ENCODE data around the gene EHMT1. TPM values are rescaled to one million over a fixed set of nuclear protein-coding genes. Genes with fewer than 3 reads are reported as not detected.

Gene EHMT1
- polyA plus RNA-seq, 1 experiment, result 23.3 TPM

GRCh38 chr9:137669261-137669672 lies 50.5 kb downstream of the EHMT1 start:
- ChIA-PET POLR2A (no interaction called here), CTCF (interaction anchor here (0.6 to 1.8 kb wide), 3 partner anchors 26 to 77 kb away, joined by 3 to 7 read pairs (median 4); no protein-coding TSS in a partner anchor)
- DNase-seq (ENCODE audit: low read depth), result no peak
- H3K4me3 ChIP-seq (ENCODE audit: low read depth, low read length), result no peak overlapping the region
- no peaks in the 10 kb centered on the region for H3K27me3 ChIP-seq (ENCODE audit: control insufficient read depth, insufficient read depth, low read length)
- peaks cover 5% of the 10 kb centered on the region for H3K36me3 ChIP-seq (ENCODE audit: control insufficient read depth, insufficient read depth, low read length)
- TF ChIP-seq, protein P1, sequence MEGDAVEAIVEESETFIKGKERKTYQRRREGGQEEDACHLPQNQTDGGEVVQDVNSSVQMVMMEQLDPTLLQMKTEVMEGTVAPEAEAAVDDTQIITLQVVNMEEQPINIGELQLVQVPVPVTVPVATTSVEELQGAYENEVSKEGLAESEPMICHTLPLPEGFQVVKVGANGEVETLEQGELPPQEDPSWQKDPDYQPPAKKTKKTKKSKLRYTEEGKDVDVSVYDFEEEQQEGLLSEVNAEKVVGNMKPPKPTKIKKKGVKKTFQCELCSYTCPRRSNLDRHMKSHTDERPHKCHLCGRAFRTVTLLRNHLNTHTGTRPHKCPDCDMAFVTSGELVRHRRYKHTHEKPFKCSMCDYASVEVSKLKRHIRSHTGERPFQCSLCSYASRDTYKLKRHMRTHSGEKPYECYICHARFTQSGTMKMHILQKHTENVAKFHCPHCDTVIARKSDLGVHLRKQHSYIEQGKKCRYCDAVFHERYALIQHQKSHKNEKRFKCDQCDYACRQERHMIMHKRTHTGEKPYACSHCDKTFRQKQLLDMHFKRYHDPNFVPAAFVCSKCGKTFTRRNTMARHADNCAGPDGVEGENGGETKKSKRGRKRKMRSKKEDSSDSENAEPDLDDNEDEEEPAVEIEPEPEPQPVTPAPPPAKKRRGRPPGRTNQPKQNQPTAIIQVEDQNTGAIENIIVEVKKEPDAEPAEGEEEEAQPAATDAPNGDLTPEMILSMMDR (IDR thresholded peaks at IDR 0.05; ENCODE audit: insufficient read depth, low read depth, low read length), result no peak

- ChIA-PET POLR2A (no interaction called here), CTCF (interaction anchor here (1.1 to 1.8 kb wide), 2 partner anchors 9 to 25 kb away, joined by 3 to 7 read pairs; no protein-coding TSS in a partner anchor)
- no peaks in the 10 kb centered on the region for H3K27me3 ChIP-seq (ENCODE audit: control insufficient read depth, insufficient read depth, low read length)
- peaks cover 5% of the 10 kb centered on the region for H3K36me3 ChIP-seq (ENCODE audit: control insufficient read depth, insufficient read depth, low read length)
- DNase-seq (ENCODE audit: low read depth), result no peak
- TF ChIP-seq, protein P1 (IDR thresholded peaks at IDR 0.05; ENCODE audit: insufficient read depth, low read depth, low read length), result no peak
- H3K4me3 ChIP-seq (ENCODE audit: low read depth, low read length), result no peak overlapping the region
Measured at GRCh38 chr9:137670391-137671195, 51.8 kb downstream of the EHMT1 start.

DNA sequence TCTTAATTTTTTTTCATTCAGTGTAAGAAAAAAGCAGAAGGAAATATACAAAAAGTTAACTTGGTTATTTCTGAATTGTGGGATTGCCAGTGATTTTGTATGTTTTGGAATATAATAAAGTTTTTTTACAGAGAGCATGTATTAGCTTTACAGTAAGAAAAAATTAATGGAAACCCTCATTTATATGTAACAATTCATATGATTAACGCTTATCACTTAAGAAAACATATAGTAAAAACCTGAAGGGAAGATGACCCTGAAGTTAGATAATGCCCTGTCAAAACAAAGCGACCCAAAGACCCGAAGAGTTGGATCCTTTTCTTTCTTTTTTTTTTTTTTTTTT lies 52.4 kb downstream of the EHMT1 start:
- ChIA-PET POLR2A (no interaction called here), CTCF (interaction anchor here (1.1 to 1.8 kb wide), 2 partner anchors 10 to 24 kb away, joined by 3 to 7 read pairs; no protein-coding TSS in a partner anchor)
- H3K27me3 ChIP-seq (ENCODE audit: control insufficient read depth, insufficient read depth, low read length), result no peaks in the 10 kb centered on the region
- DNase-seq (ENCODE audit: low read depth), result no peak
- no peak overlapping the region for H3K4me3 ChIP-seq (ENCODE audit: low read depth, low read length)
- TF ChIP-seq, protein P1 (IDR thresholded peaks at IDR 0.05; ENCODE audit: insufficient read depth, low read depth, low read length), result no peak
- H3K36me3 ChIP-seq (ENCODE audit: control insufficient read depth, insufficient read depth, low read length), result peaks cover 5% of the 10 kb centered on the region

DNA sequence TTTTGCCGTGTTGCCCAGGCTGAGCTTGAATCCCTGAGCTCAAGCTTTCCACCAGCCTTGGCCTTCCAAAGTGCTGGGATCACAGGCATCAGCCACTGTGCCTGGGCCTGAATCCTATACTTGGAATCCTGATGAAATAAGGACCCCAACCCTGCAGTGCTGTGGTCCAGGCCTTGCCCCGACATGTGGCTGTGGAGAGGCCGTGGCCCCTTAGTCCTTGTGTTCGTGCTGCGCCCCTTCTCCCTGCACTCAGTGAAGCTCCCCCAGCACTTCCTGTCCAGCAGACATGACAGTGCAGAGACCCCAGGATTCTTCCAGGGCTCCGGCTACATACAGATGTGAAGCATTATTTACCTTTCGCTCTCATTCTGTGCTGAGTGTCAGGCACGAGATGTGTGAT lies 52.9 kb downstream of the EHMT1 start:
- DNase-seq (ENCODE audit: low read depth), result no peak
- TF ChIP-seq, protein P1 (IDR thresholded peaks at IDR 0.05; ENCODE audit: insufficient read depth, low read depth, low read length), result no peak
- peaks cover 5% of the 10 kb centered on the region for H3K36me3 ChIP-seq (ENCODE audit: control insufficient read depth, insufficient read depth, low read length)
- no peak overlapping the region for H3K4me3 ChIP-seq (ENCODE audit: low read depth, low read length)
- ChIA-PET POLR2A (no interaction called here), CTCF (interaction anchor here (1.1 to 3.8 kb wide), 2 partner anchors 10 to 23 kb away, joined by 3 to 23 read pairs; no protein-coding TSS in a partner anchor)
- H3K27me3 ChIP-seq (ENCODE audit: control insufficient read depth, insufficient read depth, low read length), result no peaks in the 10 kb centered on the region

GRCh38 chr9:137672907-137673791 lies 54.3 kb downstream of the EHMT1 start:
- H3K36me3 ChIP-seq (ENCODE audit: control insufficient read depth, insufficient read depth, low read length), result peaks cover 3% of the 10 kb centered on the region; the same call in 1 of the 2 replicates
- CTCF ChIA-PET, result interaction anchor here (0.6 to 3.8 kb wide), 25 partner anchors 8 to 403 kb away, joined by 3 to 23 read pairs (median 4); partner anchors contain the start of gene EHMT1
- POLR2A ChIA-PET, result no interaction called here
- H3K4me3 ChIP-seq (ENCODE audit: low read depth, low read length), result no peak overlapping the region
- H3K27me3 ChIP-seq (ENCODE audit: control insufficient read depth, insufficient read depth, low read length), result no peaks in the 10 kb centered on the region
- TF ChIP-seq, protein P1 (IDR thresholded peaks at IDR 0.05; ENCODE audit: insufficient read depth, low read depth, low read length), result peak; percentile 87
- no peak for DNase-seq (ENCODE audit: low read depth)
